Measurements from ENCODE around the gene CRTAP. TPM values are rescaled to one million over a fixed set of nuclear protein-coding genes. Genes with fewer than 3 reads are reported as not detected.

CRTAP gene
- total RNA-seq, 4 donors from 2014 or later = 234 to 469 (median 380) TPM

GRCh38 chr3:33155301-33155700 is 41.5 kb downstream of the CRTAP start:
- TF ChIP-seq CTCF (IDR thresholded peaks at IDR 0.05; ENCODE audit: low read depth) = no peak

GRCh38 chr3:33159234-33159633 is 45.4 kb downstream of the CRTAP start:
- TF ChIP-seq CTCF (IDR thresholded peaks at IDR 0.05; ENCODE audit: low read depth) = no peak

- TF ChIP-seq CTCF (IDR thresholded peaks at IDR 0.05; ENCODE audit: low read depth) = no peak
These were observed 46.2 kb downstream of the CRTAP start for GRCh38 chr3:33159981-33160380.

GRCh38 chr3:33165372-33165771 is 51.6 kb downstream of the CRTAP start:
- no peak for TF ChIP-seq CTCF (IDR thresholded peaks at IDR 0.05; ENCODE audit: low read depth)

GRCh38 chr3:33166095-33166494 is 52.3 kb downstream of the CRTAP start:
- TF ChIP-seq CTCF (IDR thresholded peaks at IDR 0.05; ENCODE audit: low read depth) = no peak

- TF ChIP-seq CTCF (IDR thresholded peaks at IDR 0.05; ENCODE audit: low read depth) = no peak
These were observed 53.5 kb downstream of the CRTAP start for GRCh38 chr3:33167284-33167683.

GRCh38 chr3:33167716-33168336 is 54.0 kb downstream of the CRTAP start:
- TF ChIP-seq CTCF (IDR thresholded peaks at IDR 0.05; ENCODE audit: low read depth) = no peak
